Subcutaneous adipose tissue (tissue), 4 donors: ENCODE data around the gene VEGFA. TPM values are rescaled to one million over a fixed set of nuclear protein-coding genes. Genes with fewer than 3 reads are reported as not detected.

Experiments
- total RNA-seq, 4 donors: library from RNA; depleted of rRNA; stranded (reverse); fragments of >200 nt; gene quantifications; one replicate each; pipeline ENCODE4 v1.1.0, GENCODE V29; 2016
- TF ChIP-seq, protein P1 (sequence below): fragments of 450-650 bp; IDR thresholded peaks from one replicate; pipeline ENCODE4 v1.5.1; 2016; ENCODE audit warnings: low read depth, mild to moderate bottlenecking, control low read depth, antibody characterized with exemption, moderate library complexity

VEGFA gene
- total RNA-seq, 4 donors from 2014 or later: 195 to 909 (median 398) TPM

DNA sequence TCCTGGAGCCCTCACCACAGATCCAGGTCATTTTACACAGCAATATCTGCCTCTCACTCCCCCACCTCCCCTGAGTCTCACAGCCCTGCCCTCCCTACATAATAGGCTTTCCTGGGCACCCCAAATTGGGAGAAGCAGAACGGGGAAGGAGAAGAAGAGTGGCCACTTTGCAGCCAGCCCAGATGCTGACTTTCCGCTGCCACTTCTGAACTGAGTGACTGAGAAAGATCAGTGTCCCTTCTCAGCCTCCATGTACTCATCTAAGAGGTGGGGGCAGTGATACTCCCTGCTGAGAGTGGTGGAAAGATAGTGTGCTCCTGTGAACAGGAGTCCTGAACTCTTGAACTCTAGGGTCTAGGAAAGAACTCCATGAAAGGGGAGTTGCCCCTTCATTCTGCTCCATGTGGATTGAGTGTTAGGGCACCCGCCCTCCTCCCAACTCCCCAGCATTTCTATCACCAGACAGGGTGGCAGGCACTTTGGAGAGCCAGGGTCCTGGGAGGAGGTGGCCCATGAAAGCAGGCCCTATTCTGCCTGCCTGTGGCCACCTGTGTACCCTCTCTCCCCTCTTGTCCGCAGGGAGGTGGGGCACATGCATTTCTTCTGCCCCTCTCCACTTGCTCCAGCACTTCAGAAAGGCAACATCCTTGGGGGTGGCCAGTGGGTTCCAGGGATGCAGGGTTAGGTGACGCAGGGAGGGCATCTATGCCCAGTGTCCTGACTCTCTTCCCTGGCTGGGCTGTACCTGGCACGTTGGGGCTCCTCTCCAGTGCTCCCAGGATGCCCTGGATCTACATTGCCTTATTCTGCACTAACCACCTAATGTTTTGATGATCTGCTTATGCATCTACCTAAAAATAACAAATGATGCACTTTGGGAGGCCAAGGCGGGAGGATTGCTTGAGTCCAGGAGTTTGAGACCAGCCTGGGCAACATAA lies 44.1 kb upstream of the VEGFA start:
- TF ChIP-seq, protein P1, sequence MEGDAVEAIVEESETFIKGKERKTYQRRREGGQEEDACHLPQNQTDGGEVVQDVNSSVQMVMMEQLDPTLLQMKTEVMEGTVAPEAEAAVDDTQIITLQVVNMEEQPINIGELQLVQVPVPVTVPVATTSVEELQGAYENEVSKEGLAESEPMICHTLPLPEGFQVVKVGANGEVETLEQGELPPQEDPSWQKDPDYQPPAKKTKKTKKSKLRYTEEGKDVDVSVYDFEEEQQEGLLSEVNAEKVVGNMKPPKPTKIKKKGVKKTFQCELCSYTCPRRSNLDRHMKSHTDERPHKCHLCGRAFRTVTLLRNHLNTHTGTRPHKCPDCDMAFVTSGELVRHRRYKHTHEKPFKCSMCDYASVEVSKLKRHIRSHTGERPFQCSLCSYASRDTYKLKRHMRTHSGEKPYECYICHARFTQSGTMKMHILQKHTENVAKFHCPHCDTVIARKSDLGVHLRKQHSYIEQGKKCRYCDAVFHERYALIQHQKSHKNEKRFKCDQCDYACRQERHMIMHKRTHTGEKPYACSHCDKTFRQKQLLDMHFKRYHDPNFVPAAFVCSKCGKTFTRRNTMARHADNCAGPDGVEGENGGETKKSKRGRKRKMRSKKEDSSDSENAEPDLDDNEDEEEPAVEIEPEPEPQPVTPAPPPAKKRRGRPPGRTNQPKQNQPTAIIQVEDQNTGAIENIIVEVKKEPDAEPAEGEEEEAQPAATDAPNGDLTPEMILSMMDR: no peak

DNA sequence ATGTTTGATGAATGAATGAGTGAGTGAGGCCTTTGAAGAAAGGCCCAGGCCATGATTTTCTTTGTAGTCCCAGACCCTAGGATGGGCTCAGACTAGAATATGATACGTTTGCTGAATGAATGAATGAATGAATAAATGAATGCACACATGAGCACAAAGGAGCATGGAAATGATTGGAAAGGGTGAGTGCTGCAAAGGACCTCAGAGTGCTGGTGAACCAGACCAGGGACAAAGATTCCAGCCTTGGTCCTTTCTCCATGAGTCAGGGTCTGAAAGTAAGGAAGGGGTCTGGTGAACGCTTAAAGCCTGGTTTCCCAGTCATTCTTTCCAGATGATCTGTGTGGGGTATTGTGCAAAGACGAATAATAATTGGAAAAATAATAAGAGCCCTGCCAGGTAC lies 42.4 kb upstream of the VEGFA start:
- TF ChIP-seq, protein P1: no peak

DNA sequence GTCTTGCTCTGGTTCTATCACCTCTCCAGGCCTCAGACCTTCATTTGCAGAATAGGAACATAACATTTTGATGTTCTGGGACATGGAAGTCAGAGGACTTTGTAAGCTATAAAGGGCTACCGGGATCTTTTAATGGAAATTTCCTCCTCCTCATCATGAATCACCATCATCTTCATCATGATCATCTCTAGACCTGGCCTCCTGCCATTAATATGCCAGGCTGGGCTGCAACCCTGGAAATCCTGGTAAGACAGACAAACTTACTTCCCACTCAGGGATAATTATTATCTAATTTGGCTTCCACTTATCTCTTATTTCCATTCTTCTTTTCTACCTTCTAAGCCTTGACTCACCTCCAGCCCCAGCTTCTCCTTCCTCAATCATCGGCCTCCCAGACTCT lies 41.4 kb upstream of the VEGFA start:
- TF ChIP-seq, protein P1: no peak

DNA sequence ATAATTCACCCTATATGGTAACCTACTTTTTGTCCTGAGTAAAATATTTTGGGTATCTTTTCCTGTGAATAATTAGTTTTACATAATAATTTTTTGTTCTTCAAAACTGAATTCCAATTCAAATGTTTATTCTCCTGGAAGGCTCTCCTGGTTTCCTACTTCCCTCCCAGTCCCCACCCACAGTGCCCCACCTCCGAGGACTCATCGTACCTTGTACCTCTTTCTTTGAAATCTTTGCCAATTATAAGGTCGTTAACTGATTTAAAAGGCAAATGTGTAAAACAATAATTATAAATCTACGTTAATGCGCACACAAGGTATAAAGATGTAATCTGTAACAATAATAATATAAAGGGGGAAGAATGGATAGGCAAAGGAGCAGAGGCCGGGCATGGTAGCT lies 40.5 kb upstream of the VEGFA start:
- TF ChIP-seq, protein P1: no peak

GRCh38 chr6:43730634-43731033 lies 39.4 kb upstream of the VEGFA start:
- TF ChIP-seq, protein P1: no peak

DNA sequence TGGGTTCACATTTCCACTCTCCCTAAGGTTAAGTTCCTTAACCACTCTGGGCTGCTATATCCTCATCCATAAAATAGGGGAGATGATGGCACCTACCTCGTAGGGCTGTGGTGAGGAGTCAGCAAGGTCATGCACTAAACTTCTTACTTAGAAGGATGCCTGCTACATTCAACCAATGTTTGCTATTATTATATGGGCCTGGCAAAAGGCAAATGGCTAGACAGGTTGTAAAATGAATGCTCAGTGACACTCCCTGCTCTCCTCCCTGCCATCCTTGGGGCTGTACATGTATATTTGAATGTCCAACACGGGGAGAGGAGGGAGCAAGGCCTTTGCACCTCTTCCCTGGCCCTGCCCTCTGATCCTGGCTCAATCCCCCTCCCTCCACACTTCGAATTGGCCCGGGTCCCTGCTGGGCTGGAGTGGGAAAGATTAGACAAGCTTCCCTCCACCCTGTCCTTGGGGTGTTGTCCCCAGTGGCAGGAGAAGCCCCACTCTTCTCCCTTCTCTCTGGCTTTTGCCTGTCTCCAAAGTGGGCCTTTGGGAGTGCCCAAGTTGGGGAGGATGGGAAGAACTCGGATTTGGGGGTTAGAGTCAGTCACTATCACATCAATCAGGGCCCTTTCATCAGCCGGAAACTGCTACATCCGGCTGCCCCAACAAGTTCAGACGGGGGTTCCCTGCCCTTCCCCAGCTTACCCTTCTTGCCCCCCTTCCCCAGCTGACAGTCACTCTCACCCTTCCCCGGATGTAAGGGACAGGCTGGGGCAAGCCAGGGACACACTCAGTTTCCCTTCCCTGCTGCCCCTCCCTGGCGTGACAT lies 36.3 kb upstream of the VEGFA start:
- TF ChIP-seq, protein P1: no peak

DNA sequence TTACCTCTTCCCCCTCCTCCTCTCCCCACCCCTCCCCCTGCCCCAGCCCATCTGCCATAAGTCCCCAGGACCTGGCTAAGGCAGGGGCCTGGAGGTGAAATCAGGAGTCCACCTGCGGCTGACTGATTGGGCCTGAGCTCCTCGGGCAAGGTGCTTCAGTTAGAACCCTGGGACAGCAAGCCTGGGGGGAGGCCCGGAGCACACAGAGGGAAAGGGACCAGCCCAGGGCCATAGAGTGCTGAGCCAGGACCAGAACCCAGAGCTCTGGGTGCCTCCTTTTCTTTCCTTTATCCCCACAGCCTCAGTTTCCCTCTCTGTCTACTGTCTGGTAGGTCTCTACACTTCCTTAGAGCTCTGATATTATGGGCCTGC lies 35.7 kb upstream of the VEGFA start:
- TF ChIP-seq, protein P1: no peak
